Naive B cell (primary cell): ENCODE data around the gene IL2RA. TPM values are rescaled to one million over a fixed set of nuclear protein-coding genes. Genes with fewer than 3 reads are reported as not detected.

ENCODE experiments used
- ATAC-seq, 2 donors: fragments of 150-1000 bp; cut with Tn5 transposase; 2 replicates each; pipeline ENCODE4 v1.10.0; 2021; ENCODE audit warnings: low read depth in 2 of 2, mild to moderate bottlenecking in 2 of 2, moderate library complexity in 2 of 2
- DNase-seq: peaks from one replicate; pipeline ENCODE4 v3.0.0; 2022
- H3K27ac Mint-ChIP-seq, 6 donors: one replicate each; pipeline ENCODE4 v1.8.0; 2020 to 2022; ENCODE audit warnings: mild to moderate bottlenecking in 6 of 6, mixed read lengths in 6 of 6, moderate library complexity in 5 of 6, inconsistent platforms in 2 of 6
- H3K27me3 Mint-ChIP-seq, 3 donors: one replicate each; pipeline ENCODE4 v1.8.0; 2021 to 2022; ENCODE audit warnings: mixed read lengths in 3 of 3, mild to moderate bottlenecking in 1 of 3
- H3K36me3 Mint-ChIP-seq, 2 donors: one replicate each; pipeline ENCODE4 v1.8.0; 2020 to 2022; ENCODE audit warnings: mixed read lengths in 2 of 2, inconsistent platforms in 1 of 2, mild to moderate bottlenecking in 1 of 2
- H3K4me1 Mint-ChIP-seq, 3 donors: one replicate each; pipeline ENCODE4 v1.8.0; 2020 to 2022; ENCODE audit warnings: mixed read lengths in 3 of 3, inconsistent platforms in 1 of 3, mild to moderate bottlenecking in 1 of 3, moderate library complexity in 1 of 3
- H3K4me3 Mint-ChIP-seq, 8 donors: one replicate each; pipeline ENCODE4 v1.8.0; 2020 to 2022; ENCODE audit warnings: mild to moderate bottlenecking in 8 of 8, mixed read lengths in 8 of 8, moderate library complexity in 8 of 8, inconsistent platforms in 2 of 8
- H3K9me3 Mint-ChIP-seq, 7 donors: one replicate each; pipeline ENCODE4 v1.8.0; 2020 to 2022; ENCODE audit warnings: mixed read lengths in 7 of 7, mild to moderate bottlenecking in 5 of 7, inconsistent platforms in 2 of 7, moderate library complexity in 1 of 7
- polyA plus RNA-seq, 6 donors: library from polyadenylated mRNA; unstranded; fragments of 300-500 nt; fragmentation: Illumina TruSeq; gene quantifications; one replicate each; pipeline ENCODE4 v1.2.3, GENCODE V29; 2021; ENCODE audit warnings: low read depth in 6 of 6

The IL2RA gene
- polyA plus RNA-seq, 6 donors from 2014 or later = 1.8 to 9.2 (median 4.7) TPM

GRCh38 chr10:6020826-6021225 is 41.3 kb downstream of the IL2RA start:
- DNase-seq = no peak
- no peaks in the 10 kb centered on the region for H3K27me3 Mint-ChIP-seq
- peak overlapping the region in 1 of 6 donors; percentile 79 for H3K27ac Mint-ChIP-seq
- H3K4me1 Mint-ChIP-seq = peaks cover 0 to 5% (median 3%) of the 10 kb centered on the region in 3 donors
- peaks cover 0 to 4% (median 0%) of the 10 kb centered on the region in 7 donors for H3K9me3 Mint-ChIP-seq
- peaks cover 5 to 9% of the 10 kb centered on the region in 2 donors for H3K36me3 Mint-ChIP-seq
- H3K4me3 Mint-ChIP-seq = no peak overlapping the region
- ATAC-seq = no peak

GRCh38 chr10:6019796-6020195 is 42.4 kb downstream of the IL2RA start:
- Mint-ChIP-seq H3K27ac (no peak overlapping the region), H3K4me1 (peaks cover 0 to 5% (median 3%) of the 10 kb centered on the region in 3 donors), H3K9me3 (peaks cover 0 to 4% (median 0%) of the 10 kb centered on the region in 7 donors), H3K27me3 (no peaks in the 10 kb centered on the region), H3K36me3 (peaks cover 5 to 9% of the 10 kb centered on the region in 2 donors), H3K4me3 (no peak overlapping the region)
- ATAC-seq (no peak), DNase-seq (no peak)

GRCh38 chr10:6019010-6019782 is 43.0 kb downstream of the IL2RA start:
- ATAC-seq (no peak), DNase-seq (no peak)
- H3K27me3 Mint-ChIP-seq = no peaks in the 10 kb centered on the region
- peaks cover 0 to 9% (median 6%) of the 10 kb centered on the region in 3 donors for H3K4me1 Mint-ChIP-seq
- H3K36me3 Mint-ChIP-seq = peaks cover 5 to 9% of the 10 kb centered on the region in 2 donors
- H3K4me3 Mint-ChIP-seq = no peak overlapping the region
- peak overlapping the region in 2 of 6 donors; percentile 34 to 63 for H3K27ac Mint-ChIP-seq
- H3K9me3 Mint-ChIP-seq = peaks cover 0 to 4% (median 0%) of the 10 kb centered on the region in 7 donors

DNA sequence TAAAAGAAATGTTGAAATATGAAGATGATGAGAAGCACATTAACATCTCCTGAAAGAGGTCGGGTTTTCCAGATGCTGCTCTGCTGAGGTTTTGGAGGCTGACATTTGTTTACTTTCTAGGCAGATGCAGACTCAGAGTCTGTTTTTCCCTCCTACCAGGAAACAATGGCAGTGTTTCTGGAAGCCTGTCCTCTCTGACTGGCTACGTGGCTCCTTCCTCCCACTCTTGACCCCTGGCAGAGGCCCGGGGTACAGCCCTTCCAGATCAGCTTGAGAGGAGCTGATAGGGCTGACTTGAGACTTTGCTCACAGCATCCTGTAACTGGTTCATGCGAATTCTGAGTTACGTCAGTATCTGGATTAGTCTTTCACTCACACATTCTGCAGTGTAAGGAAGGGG is 43.7 kb downstream of the IL2RA start:
- H3K36me3 Mint-ChIP-seq = peaks cover 5 to 9% of the 10 kb centered on the region in 2 donors
- H3K27ac Mint-ChIP-seq = no peak overlapping the region

GRCh38 chr10:6017781-6018354 is 44.3 kb downstream of the IL2RA start:
- H3K9me3 Mint-ChIP-seq = peaks cover 0 to 4% (median 0%) of the 10 kb centered on the region in 7 donors
- peaks cover 5 to 9% of the 10 kb centered on the region in 2 donors for H3K36me3 Mint-ChIP-seq
- DNase-seq (no peak), ATAC-seq (no peak)
- H3K27ac Mint-ChIP-seq = peak overlapping the region in 1 of 6 donors; percentile 53
- no peaks in the 10 kb centered on the region for H3K27me3 Mint-ChIP-seq
- H3K4me1 Mint-ChIP-seq = peaks cover 0 to 17% (median 8%) of the 10 kb centered on the region in 3 donors
- H3K4me3 Mint-ChIP-seq = no peak overlapping the region

More for the DNA sequence above, 43.7 kb downstream of the IL2RA start:
- no peak for ATAC-seq
- Mint-ChIP-seq H3K4me3 (no peak overlapping the region), H3K4me1 (peaks cover 0 to 15% (median 8%) of the 10 kb centered on the region in 3 donors), H3K9me3 (peaks cover 0 to 4% (median 0%) of the 10 kb centered on the region in 7 donors), H3K27me3 (no peaks in the 10 kb centered on the region)
- no peak for DNase-seq

DNA sequence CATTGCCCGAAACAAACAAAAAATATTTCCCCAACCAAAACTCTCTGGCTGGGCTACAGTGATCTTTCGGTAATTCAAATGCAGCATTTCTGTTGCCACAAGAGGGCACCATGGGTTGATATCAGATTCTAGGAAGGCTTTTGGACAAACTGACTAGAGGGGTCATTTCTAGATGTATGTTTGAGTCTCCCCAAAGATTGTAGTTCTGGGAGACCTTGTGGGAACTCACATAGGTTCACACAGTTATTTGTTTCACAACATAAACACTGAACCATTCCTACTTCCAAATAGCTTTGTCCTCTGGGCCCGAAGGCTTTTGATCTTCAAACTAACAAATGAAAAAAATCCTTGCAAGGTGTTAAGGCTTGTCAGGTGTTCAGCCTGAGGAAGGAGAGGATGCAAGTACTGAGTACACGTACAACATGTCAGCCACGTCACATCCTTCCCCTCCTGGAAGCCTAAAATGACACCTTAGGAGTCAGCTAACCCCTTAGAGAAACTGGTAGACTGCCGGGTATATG is 47.9 kb downstream of the IL2RA start:
- H3K36me3 Mint-ChIP-seq = peaks cover 0 to 15% of the 10 kb centered on the region in 2 donors
- H3K4me1 Mint-ChIP-seq = peaks cover 0 to 13% (median 8%) of the 10 kb centered on the region in 3 donors
- peak overlapping the region in 4 of 6 donors; percentile 8 to 62 (median 36) for H3K27ac Mint-ChIP-seq
- H3K9me3 Mint-ChIP-seq = peaks cover 0 to 4% (median 0%) of the 10 kb centered on the region in 7 donors
- H3K27me3 Mint-ChIP-seq = peaks cover 0 to 4% (median 0%) of the 10 kb centered on the region in 3 donors
- DNase-seq = peak; percentile 58
- H3K4me3 Mint-ChIP-seq = no peak overlapping the region
- peak; percentile 76 for ATAC-seq

DNA sequence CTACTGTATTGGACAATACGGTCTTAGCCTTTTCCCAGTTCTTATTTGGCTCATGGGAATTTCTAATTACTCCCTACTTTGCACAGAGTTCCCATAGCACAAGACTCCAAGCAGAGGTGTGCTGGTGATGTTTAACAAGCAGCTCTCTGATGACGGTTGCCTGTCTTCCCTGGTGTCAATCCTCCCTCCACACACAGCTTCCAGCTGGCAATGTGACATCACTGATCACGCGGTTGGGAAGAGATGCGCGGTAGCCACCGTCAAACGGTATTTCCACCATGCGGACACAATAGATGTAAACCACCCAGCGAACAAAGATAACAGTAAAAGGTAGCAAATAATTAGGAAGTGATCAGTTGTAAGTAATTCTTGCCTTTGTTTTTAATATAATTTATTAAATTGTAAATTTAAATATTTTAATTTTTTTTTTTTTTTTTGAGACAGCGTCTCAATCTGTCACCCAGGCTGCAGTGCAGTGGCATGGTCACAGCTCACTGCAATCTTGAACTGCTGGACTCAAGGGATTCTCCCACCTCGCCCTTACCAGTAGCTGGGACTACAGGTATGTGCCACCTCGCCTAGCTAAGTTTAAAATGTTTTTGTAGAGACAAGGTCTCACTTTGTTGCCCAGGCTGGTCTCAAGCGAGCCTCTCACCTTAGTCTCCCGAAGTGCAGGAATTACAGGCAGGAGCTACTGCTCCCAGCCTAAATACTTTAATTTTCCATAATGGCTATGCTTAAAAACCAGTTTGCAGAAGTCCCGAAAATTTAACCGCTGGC is 48.6 kb downstream of the IL2RA start:
- Mint-ChIP-seq H3K4me3 (no peak overlapping the region), H3K36me3 (peaks cover 0 to 8% of the 10 kb centered on the region in 2 donors), H3K27ac (peak overlapping the region in 2 of 6 donors; percentile 62), H3K27me3 (peaks cover 0 to 4% (median 0%) of the 10 kb centered on the region in 3 donors), H3K4me1 (peaks cover 0 to 13% (median 3%) of the 10 kb centered on the region in 3 donors), H3K9me3 (no peaks in the 10 kb centered on the region)
- DNase-seq = no peak
- no peak for ATAC-seq

- Mint-ChIP-seq H3K4me3 (no peak overlapping the region), H3K4me1 (peaks cover 0 to 13% (median 3%) of the 10 kb centered on the region in 3 donors), H3K27me3 (peaks cover 0 to 4% (median 0%) of the 10 kb centered on the region in 3 donors), H3K27ac (no peak overlapping the region), H3K36me3 (peaks cover 0 to 7% of the 10 kb centered on the region in 2 donors), H3K9me3 (peaks cover 0 to 10% (median 3%) of the 10 kb centered on the region in 7 donors)
- DNase-seq (no peak), ATAC-seq (no peak)
These were observed 49.9 kb downstream of the IL2RA start for GRCh38 chr10:6012121-6012905.

GRCh38 chr10:6011558-6011957 is 50.6 kb downstream of the IL2RA start:
- Mint-ChIP-seq H3K27ac (no peak overlapping the region), H3K9me3 (peaks cover 0 to 18% (median 7%) of the 10 kb centered on the region in 7 donors), H3K27me3 (peaks cover 0 to 6% (median 4%) of the 10 kb centered on the region in 3 donors), H3K36me3 (peaks cover 0 to 7% of the 10 kb centered on the region in 2 donors), H3K4me1 (peaks cover 0 to 13% (median 3%) of the 10 kb centered on the region in 3 donors), H3K4me3 (no peak overlapping the region)
- ATAC-seq = no peak
- DNase-seq = no peak

GRCh38 chr10:6010569-6010968 is 51.6 kb downstream of the IL2RA start:
- H3K4me1 Mint-ChIP-seq = peaks cover 0 to 13% (median 3%) of the 10 kb centered on the region in 3 donors
- ATAC-seq = no peak
- H3K4me3 Mint-ChIP-seq = no peak overlapping the region
- peaks cover 0 to 7% (median 4%) of the 10 kb centered on the region in 3 donors for H3K27me3 Mint-ChIP-seq
- peak overlapping the region in 1 of 6 donors; percentile 19 for H3K27ac Mint-ChIP-seq
- peaks cover 0 to 7% of the 10 kb centered on the region in 2 donors for H3K36me3 Mint-ChIP-seq
- DNase-seq = no peak
- peaks cover 0 to 18% (median 9%) of the 10 kb centered on the region in 7 donors for H3K9me3 Mint-ChIP-seq

GRCh38 chr10:6009961-6010360 is 52.2 kb downstream of the IL2RA start:
- H3K27ac Mint-ChIP-seq = no peak overlapping the region
- peaks cover 0 to 7% (median 4%) of the 10 kb centered on the region in 3 donors for H3K27me3 Mint-ChIP-seq
- H3K9me3 Mint-ChIP-seq = peaks cover 0 to 18% (median 9%) of the 10 kb centered on the region in 7 donors
- peaks cover 0 to 7% of the 10 kb centered on the region in 2 donors for H3K36me3 Mint-ChIP-seq
- no peak for ATAC-seq
- H3K4me3 Mint-ChIP-seq = no peak overlapping the region
- peaks cover 0 to 13% (median 3%) of the 10 kb centered on the region in 3 donors for H3K4me1 Mint-ChIP-seq
- no peak for DNase-seq

GRCh38 chr10:6009150-6009549 is 53.0 kb downstream of the IL2RA start:
- DNase-seq = no peak
- no peak for ATAC-seq
- Mint-ChIP-seq H3K4me3 (no peak overlapping the region), H3K36me3 (peaks cover 0 to 7% of the 10 kb centered on the region in 2 donors), H3K27ac (no peak overlapping the region), H3K4me1 (peaks cover 0 to 7% (median 5%) of the 10 kb centered on the region in 3 donors), H3K9me3 (peaks cover 0 to 18% (median 9%) of the 10 kb centered on the region in 7 donors), H3K27me3 (peaks cover 0 to 7% (median 4%) of the 10 kb centered on the region in 3 donors)
